GM12878 (cell line): Measurements from ENCODE around the gene KMO. TPM values are rescaled to one million over a fixed set of nuclear protein-coding genes. Genes with fewer than 3 reads are reported as not detected.

ENCODE experiments used
- ATAC-seq: fragments of 200-7000 bp; cut with Tn5 transposase; 3 replicates; pipeline ENCODE4 v1.9.1; 2020; ENCODE audit warnings: mild to moderate bottlenecking, moderate library complexity
- BruUV-seq: library from RNA; stranded (reverse); fragments of 400-500 nt; replicated peaks from 2 replicates; lab custom pipeline; 2021; lab: Mats Ljungman, UMichigan
- CTCF ChIA-PET: fragments of 300-600 bp; sonication (Branson Sonifier 250); formaldehyde crosslinking; extraction: SDS; loops from one replicate; lab custom pipeline; 2021; ENCODE audit warnings: inconsistent platforms; lab: Yijun Ruan, JAX
- POLR2A ChIA-PET: fragments of 350-600 bp; formaldehyde crosslinking; extraction: SDS; loops from one replicate; lab custom pipeline; 2021; ENCODE audit warnings: inconsistent platforms; lab: Charles Lee
- RAD21 ChIA-PET: fragments of 300-600 bp; sonication (Branson Sonifier 250); formaldehyde crosslinking; loops from one replicate; lab custom pipeline; 2023; ENCODE audit warnings: antibody characterized with exemption; ENCODE audit not compliant: unreplicated experiment; lab: Charles Lee
- SMC1A ChIA-PET: fragments of 300-600 bp; sonication (Branson Sonifier 250); formaldehyde crosslinking; loops from one replicate; lab custom pipeline; 2023; ENCODE audit not compliant: unreplicated experiment, uncharacterized antibody; lab: Charles Lee
- DNase-seq: peaks from one replicate; pipeline ENCODE4 v3.0.0-alpha.2; 2011; ENCODE audit warnings: low read depth, low spot score
- FAIRE-seq: peaks from 3 replicates; lab custom pipeline; 2011; peaks lifted over from hg19 to GRCh38; lab: Jason Lieb, UNC
- H2AFZ ChIP-seq: 2 replicates; pipeline ENCODE4 v1.6.0; 2011; ENCODE audit warnings: low read depth, low read length, control low read depth; ENCODE audit not compliant: control insufficient read depth
- H3K27ac ChIP-seq: 2 replicates; pipeline ENCODE4 v1.5.1; 2011; ENCODE audit warnings: control low read depth; ENCODE audit not compliant: control insufficient read depth, insufficient read depth
- H3K27me3 ChIP-seq, 2 experiments: replicated peaks in 1 of 2; 2 replicates each; pipeline versions ENCODE4 v1.6.0 to v1.6.1; 2011; ENCODE audit warnings: low read length in 1 of 2; ENCODE audit not compliant: control insufficient read depth in 2 of 2, insufficient read depth in 2 of 2
- H3K36me3 ChIP-seq, 2 experiments: 2 replicates each; pipeline ENCODE4 v1.5.1; 2011; ENCODE audit warnings: low read length in 1 of 2; ENCODE audit not compliant: control insufficient read depth in 2 of 2, insufficient read depth in 2 of 2
- H3K4me1 ChIP-seq: 2 replicates; pipeline ENCODE4 v1.6.1; 2011; ENCODE audit warnings: mild to moderate bottlenecking, low read length, moderate library complexity, mixed read lengths; ENCODE audit not compliant: control insufficient read depth, insufficient read depth
- H3K4me2 ChIP-seq: 2 replicates; pipeline ENCODE4 v1.6.0; 2011; ENCODE audit warnings: control low read depth; ENCODE audit not compliant: control insufficient read depth, insufficient read depth
- H3K4me3 ChIP-seq: fragments of 200-600 bp; sonication (generic); 2 replicates; pipeline ENCODE4 v1.5.1; 2016
- H3K79me2 ChIP-seq: 2 replicates; pipeline ENCODE4 v1.6.0; 2011; ENCODE audit warnings: low read length; ENCODE audit not compliant: control insufficient read depth, insufficient read depth
- H3K9ac ChIP-seq: 2 replicates; pipeline ENCODE4 v1.8.0; 2011; ENCODE audit warnings: low read length, control low read depth, mixed read lengths; ENCODE audit not compliant: control insufficient read depth, insufficient read depth
- H3K9me3 ChIP-seq: replicated peaks from 3 replicates; pipeline ENCODE4 v1.5.1; 2011; ENCODE audit warnings: mild to moderate bottlenecking, low read length; ENCODE audit not compliant: control insufficient read depth, insufficient read depth
- H4K20me1 ChIP-seq: 2 replicates; pipeline ENCODE4 v1.6.0; 2011; ENCODE audit not compliant: control insufficient read depth, insufficient read depth
- CUX1 ChIP-seq: IDR thresholded peaks from 2 replicates; pipeline ENCODE4 v1.6.1; 2012; ENCODE audit warnings: improper control_type of control experiment, low read depth, low read length; ENCODE audit not compliant: insufficient replicate concordance
- GATAD2B ChIP-seq: fragments of 450-650 bp; conservative IDR thresholded peaks from 2 replicates; pipeline ENCODE4 v1.6.1; 2017; ENCODE audit warnings: low read depth, mild to moderate bottlenecking, moderate library complexity
- MLLT1 ChIP-seq: fragments of 450-650 bp; IDR thresholded peaks from 2 replicates; pipeline ENCODE4 v1.6.1; 2016; ENCODE audit warnings: mild to moderate bottlenecking
- NBN ChIP-seq: fragments of 450-650 bp; IDR thresholded peaks from 2 replicates; pipeline ENCODE4 v1.6.1; 2016
- NFXL1 ChIP-seq: fragments of 450-650 bp; IDR thresholded peaks from 2 replicates; pipeline ENCODE4 v1.6.1; 2017; ENCODE audit warnings: antibody characterized with exemption, mild to moderate bottlenecking, borderline replicate concordance
- SIX5 ChIP-seq: IDR thresholded peaks from 2 replicates; pipeline ENCODE4 v1.6.1; 2011; ENCODE audit warnings: mild to moderate bottlenecking, low read depth, low read length, moderate library complexity; ENCODE audit not compliant: severe bottlenecking
- STAT1 ChIP-seq: fragments of 450-650 bp; conservative IDR thresholded peaks from 2 replicates; pipeline ENCODE4 v1.6.1; 2014; ENCODE audit warnings: antibody characterized with exemption, mild to moderate bottlenecking
- TARDBP ChIP-seq: IDR thresholded peaks from 2 replicates; pipeline ENCODE4 v1.6.1; 2016; ENCODE audit warnings: borderline replicate concordance
- TCF3 ChIP-seq: IDR thresholded peaks from 2 replicates; pipeline ENCODE4 v1.6.1; 2012; ENCODE audit warnings: low read depth, mild to moderate bottlenecking, low read length, borderline replicate concordance; ENCODE audit not compliant: insufficient read depth
- ZBTB33 ChIP-seq: fragments of 450-650 bp; IDR thresholded peaks from 2 replicates; pipeline ENCODE4 v1.6.1; 2017; ENCODE audit warnings: mild to moderate bottlenecking
- ZBTB40 ChIP-seq: fragments of 450-650 bp; IDR thresholded peaks from 2 replicates; pipeline ENCODE4 v1.6.1; 2016; ENCODE audit warnings: mild to moderate bottlenecking, moderate library complexity, borderline replicate concordance
- WGBS: methylation state at CpG from one replicate; pipeline ENCODE4 v1.1.6; 2016; ENCODE audit warnings: low lambda C conversion rate; ENCODE audit not compliant: insufficient replicate concordance, insufficient coverage; ENCODE audit errors: missing lambda C conversion rate; 5-methylcytosine and 5-hydroxymethylcytosine counted together
- in situ Hi-C: fragments of 300-500 bp; cut with MboI; formaldehyde crosslinking; loops from 9 replicates; pipeline ENCODE4 v1.14.3; 2018; ENCODE audit warnings: mixed read lengths
- intact Hi-C: fragments of 100-400 bp; cut with micrococcal nuclease; formaldehyde crosslinking; loops from one replicate; pipeline ENCODE4 v1.14.2; 2022; ENCODE audit not compliant: unreplicated experiment
- polyA plus RNA-seq, 11 experiments: library from polyadenylated mRNA; depleted of rRNA in 4 of 11; unstranded in 6 of 11; stranded (reverse) in 5 of 11; fragments of >200 nt; fragmentation: Nextera tagmentation in 4 of 11; fragmentation: Illumina TruSeq in 1 of 11; extraction: Ambion mirVana in 4 of 11; extraction: Trizol in 1 of 11; gene quantifications; 1 replicate in 1 of 11; 2 replicates in 10 of 11; pipeline versions ENCODE4 v1.2.1 to v1.2.3, GENCODE V29; 2011 to 2016; ENCODE audit warnings: inconsistent platforms in 2 of 11, missing spikeins in 2 of 11, low read depth in 1 of 11
- total RNA-seq, 4 experiments: library from RNA; depleted of rRNA in 3 of 4; stranded (reverse); fragments of >200 nt in 3 of 4; fragmentation: Illumina TruSeq in 1 of 4; extraction: Trizol in 1 of 4; gene quantifications; 2 replicates each; pipeline versions ENCODE4 v1.2.1 to v1.2.3, GENCODE V29; 2013 to 2021

KMO gene
- total and polyA plus RNA-seq, 10 of the 15 experiments (the other 5 are each of a cell fraction or from before 2014, with no cell fraction given), result 0.68 to 5.9 (median 1.5) TPM

GRCh38 chr1:241560849-241561187 is 28.6 kb downstream of the KMO start:
- FAIRE-seq, result no peak
- RAD21 ChIA-PET, result no interaction called here
- TF ChIP-seq TCF3 (no peak), TARDBP (no peak), NBN (no peak), ZBTB33 (no peak), NFXL1 (no peak), MLLT1 (no peak), STAT1 (no peak), GATAD2B (no peak), CUX1 (no peak), ZBTB40 (no peak), SIX5 (no peak)

More at GRCh38 chr1:241560849-241561187, 28.6 kb downstream of the KMO start:
- in situ Hi-C loops (no loop called here), intact Hi-C loops (no loop called here)
- Histone ChIP-seq H3K27ac (no peak overlapping the region), H2AFZ (no peak overlapping the region), H3K9ac (no peak overlapping the region), H3K27me3 (no peaks in the 10 kb centered on the region), H4K20me1 (no peaks in the 10 kb centered on the region), H3K36me3 (no peaks in the 10 kb centered on the region), H3K9me3 (no peaks in the 10 kb centered on the region), H3K4me2 (no peak overlapping the region), H3K4me1 (no peaks in the 10 kb centered on the region), H3K4me3 (no peak overlapping the region), H3K79me2 (no peaks in the 10 kb centered on the region)
- ChIA-PET SMC1A (no interaction called here), CTCF (no interaction called here), POLR2A (no interaction called here)
- 75% methylated on average over 3 of the region's 3 CpGs for whole genome bisulfite sequencing
- DNase-seq, result no peak
- no TSS peak for BruUV-seq
- no peak for ATAC-seq
